ENCODE data around the gene MAP3K20.
"Not testable (repeated sequence)": the region's sequence is repeated elsewhere in the genome, so short reads cannot be mapped to it uniquely, and the experiment has no call there.

The MAP3K20 gene

GRCh38 chr2:173235947-173236803 is 160.5 kb downstream of the MAP3K20 start:
- no peak for DNase-seq (ENCODE audit: low spot score)

DNA sequence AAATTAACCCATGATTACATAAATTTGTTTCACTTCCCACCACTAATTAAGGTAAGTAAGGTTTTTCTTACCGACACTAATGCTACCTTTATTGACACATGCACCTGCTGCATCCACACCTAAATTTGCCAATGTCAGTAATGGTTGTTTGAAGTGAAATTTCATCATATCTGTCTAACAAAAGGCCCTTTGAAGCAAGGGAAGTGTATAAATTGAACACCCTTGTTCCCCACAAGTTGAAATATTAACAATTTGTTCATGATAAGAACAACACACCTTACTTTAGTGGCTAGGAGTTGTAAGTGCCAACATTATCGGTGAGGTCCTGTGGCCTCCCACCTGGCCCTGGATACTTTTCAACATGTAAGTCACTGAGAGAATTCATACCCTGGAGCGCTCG is 162.7 kb downstream of the MAP3K20 start:
- DNase-seq (ENCODE audit: low spot score) = no peak

DNA sequence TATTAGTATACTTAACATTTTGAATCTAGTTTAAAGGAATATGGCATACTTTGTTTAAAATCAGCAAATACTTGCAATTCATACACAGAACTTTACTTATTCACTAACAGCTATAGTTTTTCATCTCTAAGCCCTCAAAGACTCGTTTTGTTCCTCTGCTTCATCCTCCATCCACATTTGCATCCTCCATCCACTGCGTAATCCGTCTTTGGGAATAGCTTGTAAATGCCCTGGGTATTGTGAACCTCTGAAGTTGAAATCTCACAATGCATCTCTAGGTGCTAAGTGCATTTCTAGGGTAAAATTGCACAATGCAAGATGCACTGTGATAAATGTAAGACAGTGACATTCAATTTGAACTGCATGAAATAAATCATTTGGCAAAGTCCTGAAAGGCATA is 163.2 kb downstream of the MAP3K20 start:
- no peak for DNase-seq (ENCODE audit: low spot score)

GRCh38 chr2:173239644-173240043 is 164.0 kb downstream of the MAP3K20 start:
- no peak for DNase-seq (ENCODE audit: low spot score)

GRCh38 chr2:173240083-173240482 is 164.4 kb downstream of the MAP3K20 start:
- DNase-seq (ENCODE audit: low spot score) = no peak

DNA sequence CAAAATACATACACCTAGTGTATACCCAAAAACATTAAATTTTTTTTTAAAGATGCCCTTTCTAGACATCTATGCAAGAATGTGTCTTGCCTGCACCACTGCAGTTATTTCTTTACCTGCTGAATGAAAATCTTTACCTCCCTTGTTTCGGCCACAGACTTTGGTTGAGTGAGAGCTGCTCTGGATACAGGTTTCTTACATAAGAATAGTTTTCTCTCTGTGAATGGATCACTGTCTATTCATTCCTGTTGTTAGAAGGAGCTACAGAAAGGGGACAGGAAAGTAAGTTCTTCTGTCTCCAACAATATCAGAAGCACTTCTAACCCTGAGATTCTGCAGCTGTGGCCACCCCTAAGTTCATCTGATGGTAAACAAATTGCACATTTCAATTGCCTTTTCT is 166.0 kb downstream of the MAP3K20 start:
- DNase-seq (ENCODE audit: low spot score) = no peak

DNA sequence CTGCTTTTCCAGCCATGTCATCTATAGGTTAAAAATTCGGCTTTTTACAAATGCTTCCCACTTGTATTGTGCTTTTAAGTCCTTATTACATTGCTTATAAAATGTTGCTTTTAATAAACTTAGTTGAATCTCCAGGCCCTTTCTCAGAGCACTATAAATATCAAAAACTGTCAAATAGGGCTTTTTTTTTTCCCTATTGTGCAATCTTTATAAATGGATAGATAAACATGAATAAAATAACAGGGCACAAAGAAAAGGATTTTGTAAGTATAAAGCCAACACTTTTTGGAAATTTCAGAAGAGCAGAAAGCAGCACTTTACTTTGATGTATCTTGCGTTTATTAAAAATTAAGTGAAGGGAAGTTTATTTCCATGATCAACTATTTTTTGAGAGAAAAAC is 171.5 kb downstream of the MAP3K20 start:
- no peak for DNase-seq (ENCODE audit: low spot score)

GRCh38 chr2:173248381-173248780 is 172.7 kb downstream of the MAP3K20 start:
- DNase-seq (ENCODE audit: low spot score) = no peak

DNA sequence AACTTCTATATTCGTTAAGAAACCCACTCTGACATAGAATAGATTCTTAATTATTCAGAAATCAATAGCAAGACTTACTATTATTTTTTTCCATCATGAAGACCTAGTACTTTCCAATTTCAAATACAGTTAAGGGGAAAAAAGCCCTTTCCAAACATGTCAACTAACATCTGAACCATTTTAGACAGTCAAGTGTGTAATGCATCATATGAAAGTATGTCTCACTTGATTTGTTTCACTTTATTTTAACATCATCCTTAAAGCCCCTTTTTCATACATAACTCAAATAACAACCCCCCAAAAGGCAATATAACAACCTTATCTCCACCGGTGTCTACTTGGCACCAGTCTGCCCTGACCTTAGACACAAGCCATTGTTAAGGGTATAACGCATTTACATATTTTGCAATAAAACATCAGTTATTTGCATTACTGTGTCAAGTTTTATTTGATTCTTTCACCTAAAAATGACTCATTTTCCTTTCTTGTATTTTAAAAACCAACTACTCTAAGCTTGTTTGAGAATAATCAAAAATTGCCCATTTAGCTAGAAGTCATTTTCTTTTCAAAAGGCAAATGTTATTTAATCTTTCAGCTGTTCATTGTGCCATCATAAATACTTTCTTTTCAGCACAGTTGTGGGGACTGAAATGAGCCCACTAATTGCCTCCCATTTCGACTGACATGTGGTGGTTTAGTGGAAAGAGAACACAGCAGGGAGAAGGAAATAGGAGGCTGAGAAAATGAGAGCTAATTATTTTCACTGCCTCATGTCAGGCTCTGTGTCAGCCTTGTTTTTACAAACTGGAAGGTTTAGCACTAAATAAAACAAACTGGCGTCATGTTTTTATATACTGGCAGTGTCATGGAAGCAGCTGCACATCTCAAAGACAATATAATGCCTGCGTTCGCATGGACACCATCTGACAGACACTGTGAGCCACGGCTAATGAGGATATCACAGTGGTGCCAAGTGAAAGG is 174.3 kb downstream of the MAP3K20 start:
- DNase-seq (ENCODE audit: low spot score) = no peak

- DNase-seq (ENCODE audit: low spot score) = no peak
Measured at GRCh38 chr2:173251225-173251624, 175.6 kb downstream of the MAP3K20 start.

- DNase-seq (ENCODE audit: low spot score) = no peak
Measured at GRCh38 chr2:173252581-173252980, 176.9 kb downstream of the MAP3K20 start.

- no peak for DNase-seq (ENCODE audit: low spot score)
Measured at GRCh38 chr2:173254659-173255058, 179.0 kb downstream of the MAP3K20 start.

GRCh38 chr2:173258701-173259100 is 183.1 kb downstream of the MAP3K20 start:
- no peak for DNase-seq (ENCODE audit: low spot score)

DNA sequence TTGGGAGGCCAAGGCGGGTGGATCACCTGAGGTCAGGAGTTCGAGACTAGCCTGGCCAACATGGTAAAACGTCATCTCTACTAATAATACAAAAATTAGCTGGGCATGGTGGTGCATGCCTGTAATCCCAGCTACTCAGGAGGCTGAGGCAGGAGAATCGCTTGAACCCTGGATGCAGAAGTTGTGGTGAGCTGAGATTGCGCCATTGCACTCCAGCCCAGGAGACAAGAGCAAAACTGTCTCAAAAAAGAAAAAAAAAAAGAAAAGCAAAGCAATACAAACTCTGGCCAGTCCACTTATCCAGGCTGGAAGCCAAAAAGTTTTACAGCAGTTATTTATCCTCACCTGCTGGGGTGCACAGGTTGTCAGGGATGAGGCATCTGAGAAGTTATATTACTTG is 186.7 kb downstream of the MAP3K20 start:
- not testable (repeated sequence) for DNase-seq (ENCODE audit: low spot score)

DNA sequence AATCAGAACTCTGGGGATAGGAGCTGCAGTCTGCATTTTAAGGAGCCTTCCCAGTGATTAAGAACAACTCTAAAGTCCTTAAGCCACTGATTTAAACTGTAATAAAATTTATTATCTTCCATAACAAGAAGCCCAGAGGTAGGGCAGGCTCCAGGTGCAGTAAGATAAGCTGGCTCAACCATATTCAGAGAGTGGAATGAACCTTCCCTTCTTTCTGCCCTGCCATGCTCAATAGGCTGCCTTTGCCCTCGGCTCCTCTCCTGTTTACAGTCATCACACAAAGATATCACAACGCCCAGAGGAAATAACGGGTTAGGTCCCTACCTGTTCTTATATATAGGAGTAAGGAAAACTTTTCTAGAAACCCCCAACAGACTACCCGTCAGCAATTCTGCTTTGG is 188.5 kb downstream of the MAP3K20 start:
- no peak for DNase-seq (ENCODE audit: low spot score)

GRCh38 chr2:173264603-173265366 is 189.1 kb downstream of the MAP3K20 start:
- DNase-seq (ENCODE audit: low spot score) = no peak

GRCh38 chr2:173271135-173271534 is 195.5 kb downstream of the MAP3K20 start:
- DNase-seq (ENCODE audit: low spot score) = no peak

DNA sequence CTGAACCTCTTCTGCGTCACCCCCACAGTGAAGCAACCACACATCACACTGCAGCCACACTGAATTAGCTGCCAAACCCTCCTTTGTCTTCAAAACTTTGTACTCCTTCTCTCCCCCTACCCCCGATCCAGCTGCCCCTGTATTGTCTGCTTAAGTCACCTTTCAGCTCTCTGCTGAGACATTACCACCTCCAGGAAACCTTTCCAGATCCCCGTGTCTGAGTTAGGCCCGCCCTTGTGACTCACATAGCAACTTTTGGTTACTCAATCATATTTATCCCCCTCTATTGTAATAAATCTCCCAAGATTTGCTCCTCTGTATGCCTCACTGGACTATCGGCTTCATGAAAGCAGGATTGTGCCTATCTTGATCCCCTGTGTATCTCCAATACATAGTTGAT is 196.2 kb downstream of the MAP3K20 start:
- DNase-seq (ENCODE audit: low spot score) = no peak

- no peak for DNase-seq (ENCODE audit: low spot score)
Measured at GRCh38 chr2:173272849-173273248, 197.2 kb downstream of the MAP3K20 start.

DNA sequence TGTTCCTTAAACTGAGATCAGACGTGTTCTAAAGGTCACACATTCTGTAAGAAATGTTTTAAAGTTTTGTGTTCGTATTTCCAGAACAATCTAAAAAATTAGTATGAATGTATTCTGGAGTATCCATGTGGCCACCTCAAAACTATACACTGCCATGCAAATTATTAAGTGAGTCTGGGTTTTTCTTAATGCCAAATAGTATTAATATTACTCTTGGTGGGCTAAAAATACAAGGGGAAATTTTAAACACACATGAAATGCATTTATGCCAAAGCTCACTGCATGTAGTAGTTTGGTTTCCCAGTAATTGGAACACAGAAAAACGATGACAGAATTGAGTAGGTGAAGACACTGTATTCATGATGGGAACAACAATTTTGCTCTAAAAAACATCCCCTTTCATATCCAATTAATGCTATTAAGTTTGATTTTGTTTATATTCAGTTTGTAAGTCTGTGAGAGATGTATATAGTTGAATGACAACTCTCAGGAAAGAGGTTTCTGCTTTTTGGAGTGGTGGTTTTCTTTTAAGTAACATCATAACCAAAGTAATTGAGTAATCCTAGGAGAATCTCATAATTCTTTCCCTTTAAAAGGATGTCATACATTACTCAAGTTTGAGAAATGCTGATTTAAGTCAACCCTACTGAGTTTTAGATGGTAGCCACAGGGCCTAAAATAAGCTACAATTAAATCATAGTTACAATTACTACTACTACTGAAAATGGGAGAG is 203.3 kb downstream of the MAP3K20 start:
- DNase-seq (ENCODE audit: low spot score) = no peak

- DNase-seq (ENCODE audit: low spot score) = no peak
Measured at GRCh38 chr2:173279527-173279868, 203.9 kb downstream of the MAP3K20 start.

GRCh38 chr2:173280853-173281252 is 205.2 kb downstream of the MAP3K20 start:
- DNase-seq (ENCODE audit: low spot score) = no peak
